NCI-H1417 (cell line): ENCODE results near the gene KCTD1.

ENCODE experiments used
- DNase-seq, 3 experiments: peaks; one replicate each; lab custom pipeline; 2025; lab: John Stamatoyannopoulos, UW

The KCTD1 gene

GRCh38 chr18:26429535-26430226 lies 118.7 kb downstream of the KCTD1 start:
- DNase-seq: peak in 2 of 3 experiments; percentile 22 to 41

GRCh38 chr18:26425148-26425531 lies 123.2 kb downstream of the KCTD1 start:
- DNase-seq: peak in 1 of 3 experiments; percentile 13

GRCh38 chr18:26424428-26425147 lies 123.8 kb downstream of the KCTD1 start:
- no peak for DNase-seq

- DNase-seq: no peak
Measured at GRCh38 chr18:26422472-26423162, 125.7 kb downstream of the KCTD1 start.

- DNase-seq: no peak
Measured at GRCh38 chr18:26421931-26422330, 126.4 kb downstream of the KCTD1 start.

- no peak for DNase-seq
Measured at GRCh38 chr18:26421503-26421902, 126.8 kb downstream of the KCTD1 start.

- DNase-seq: no peak
Measured at GRCh38 chr18:26419746-26420145, 128.6 kb downstream of the KCTD1 start.

- DNase-seq: no peak
Measured at GRCh38 chr18:26418225-26418624, 130.1 kb downstream of the KCTD1 start.

- no peak for DNase-seq
Measured at GRCh38 chr18:26417190-26417589, 131.2 kb downstream of the KCTD1 start.

GRCh38 chr18:26416652-26417150 lies 131.7 kb downstream of the KCTD1 start:
- no peak for DNase-seq

GRCh38 chr18:26415631-26416030 lies 132.7 kb downstream of the KCTD1 start:
- DNase-seq: no peak

- no peak for DNase-seq
Measured at GRCh38 chr18:26414901-26415440, 133.4 kb downstream of the KCTD1 start.

- no peak for DNase-seq
Measured at GRCh38 chr18:26409091-26409490, 139.3 kb downstream of the KCTD1 start.

- DNase-seq: no peak
Measured at GRCh38 chr18:26407736-26408601, 140.4 kb downstream of the KCTD1 start.

- DNase-seq: no peak
Measured at GRCh38 chr18:26406854-26407517, 141.4 kb downstream of the KCTD1 start.

- DNase-seq: no peak
Measured at GRCh38 chr18:26406324-26406723, 142.0 kb downstream of the KCTD1 start.

GRCh38 chr18:26405190-26405801 lies 143.1 kb downstream of the KCTD1 start:
- DNase-seq: peak in 2 of 3 experiments; percentile 47 to 79
